HEK293 (cell line): Measurements from ENCODE around the gene GSTM1.

Experiments
- KLF7 ChIP-seq: fragments of 450-650 bp; formaldehyde crosslinking; IDR thresholded peaks from 2 replicates; pipeline ENCODE4 v1.5.1; 2016; ENCODE audit warnings: missing biosample characterization, missing genetic modification characterization, borderline replicate concordance
- MYNN ChIP-seq: fragments of 450-650 bp; formaldehyde crosslinking; IDR thresholded peaks from 2 replicates; pipeline ENCODE4 v1.5.1; 2016; ENCODE audit warnings: missing biosample characterization, missing genetic modification characterization, borderline replicate concordance
- SP3 ChIP-seq: fragments of 450-650 bp; formaldehyde crosslinking; IDR thresholded peaks from 2 replicates; pipeline ENCODE4 v1.5.1; 2016; ENCODE audit warnings: missing biosample characterization, missing genetic modification characterization
- YY1 ChIP-seq: fragments of 450-650 bp; formaldehyde crosslinking; IDR thresholded peaks from 2 replicates; pipeline ENCODE4 v1.5.1; 2018; ENCODE audit warnings: missing biosample characterization, missing genetic modification characterization
- ZBTB26 ChIP-seq: fragments of 450-650 bp; formaldehyde crosslinking; optimal IDR thresholded peaks from 2 replicates; pipeline ENCODE3; 2016; ENCODE audit warnings: missing biosample characterization, mild to moderate bottlenecking, missing genetic modification characterization
- ZNF391 ChIP-seq: fragments of 450-650 bp; formaldehyde crosslinking; IDR thresholded peaks from 2 replicates; pipeline ENCODE4 v1.5.1; 2016; ENCODE audit warnings: low read depth, missing biosample characterization, missing genetic modification characterization, borderline replicate concordance
- ZNF561 ChIP-seq: fragments of 450-650 bp; IDR thresholded peaks from 2 replicates; pipeline ENCODE4 v1.5.1; 2018; ENCODE audit warnings: missing biosample characterization, missing genetic modification characterization, borderline replicate concordance
- ZNF571 ChIP-seq: fragments of 450-650 bp; formaldehyde crosslinking; IDR thresholded peaks from 2 replicates; pipeline ENCODE4 v1.5.0; 2017; ENCODE audit warnings: missing biosample characterization, missing genetic modification characterization
- TF ChIP-seq, protein P1 (sequence below): fragments of 450-650 bp; formaldehyde crosslinking; IDR thresholded peaks from 2 replicates; pipeline ENCODE4 v1.5.1; 2016; ENCODE audit warnings: missing biosample characterization, missing genetic modification characterization
- TF ChIP-seq, protein P2 (sequence below): fragments of 450-650 bp; formaldehyde crosslinking; IDR thresholded peaks from 2 replicates; pipeline ENCODE4 v1.5.1; 2016; ENCODE audit warnings: missing biosample characterization, missing genetic modification characterization
- TF ChIP-seq, protein P3 (sequence below): fragments of 450-650 bp; formaldehyde crosslinking; IDR thresholded peaks from 2 replicates; pipeline ENCODE4 v1.5.1; 2016; ENCODE audit warnings: missing biosample characterization, missing genetic modification characterization
- TF ChIP-seq, protein P4 (sequence below): sonication (generic); formaldehyde crosslinking; IDR thresholded peaks from 2 replicates; pipeline ENCODE4 v1.8.1; 2022; ENCODE audit warnings: mild to moderate bottlenecking, moderate library complexity, missing genetic modification reagents

DNA sequence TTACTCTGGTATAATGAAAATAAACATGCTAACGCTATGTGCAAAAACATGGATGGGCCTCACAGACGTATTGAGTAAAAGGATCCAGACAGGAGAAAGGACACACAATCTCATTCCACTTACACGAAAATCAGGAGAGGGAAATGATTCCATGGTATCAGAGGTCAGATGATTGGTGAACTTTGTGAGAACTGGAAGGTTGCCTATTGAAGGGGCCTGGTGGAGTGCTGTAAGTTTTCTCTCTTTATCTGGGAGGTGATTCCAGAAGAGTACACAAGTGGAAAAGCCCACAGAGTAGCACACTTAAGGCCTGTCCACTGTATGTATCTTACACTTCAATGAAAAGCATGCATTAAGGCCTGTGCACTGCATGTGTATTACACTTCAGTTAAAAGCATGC is 10.2 kb upstream of the GSTM1 start:
- TF ChIP-seq, protein P1, sequence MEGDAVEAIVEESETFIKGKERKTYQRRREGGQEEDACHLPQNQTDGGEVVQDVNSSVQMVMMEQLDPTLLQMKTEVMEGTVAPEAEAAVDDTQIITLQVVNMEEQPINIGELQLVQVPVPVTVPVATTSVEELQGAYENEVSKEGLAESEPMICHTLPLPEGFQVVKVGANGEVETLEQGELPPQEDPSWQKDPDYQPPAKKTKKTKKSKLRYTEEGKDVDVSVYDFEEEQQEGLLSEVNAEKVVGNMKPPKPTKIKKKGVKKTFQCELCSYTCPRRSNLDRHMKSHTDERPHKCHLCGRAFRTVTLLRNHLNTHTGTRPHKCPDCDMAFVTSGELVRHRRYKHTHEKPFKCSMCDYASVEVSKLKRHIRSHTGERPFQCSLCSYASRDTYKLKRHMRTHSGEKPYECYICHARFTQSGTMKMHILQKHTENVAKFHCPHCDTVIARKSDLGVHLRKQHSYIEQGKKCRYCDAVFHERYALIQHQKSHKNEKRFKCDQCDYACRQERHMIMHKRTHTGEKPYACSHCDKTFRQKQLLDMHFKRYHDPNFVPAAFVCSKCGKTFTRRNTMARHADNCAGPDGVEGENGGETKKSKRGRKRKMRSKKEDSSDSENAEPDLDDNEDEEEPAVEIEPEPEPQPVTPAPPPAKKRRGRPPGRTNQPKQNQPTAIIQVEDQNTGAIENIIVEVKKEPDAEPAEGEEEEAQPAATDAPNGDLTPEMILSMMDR, result no peak
- TF ChIP-seq SP3 (tag by site-specific recombination) (no peak), ZBTB26 (tag by site-specific recombination) (no peak), KLF7 (no peak), ZNF561 (tag by site-specific recombination) (no peak), YY1 (tag by site-specific recombination) (no peak), ZNF571 (no peak), MYNN (tag by site-specific recombination) (no peak), ZNF391 (no peak)
- TF ChIP-seq, protein P2, sequence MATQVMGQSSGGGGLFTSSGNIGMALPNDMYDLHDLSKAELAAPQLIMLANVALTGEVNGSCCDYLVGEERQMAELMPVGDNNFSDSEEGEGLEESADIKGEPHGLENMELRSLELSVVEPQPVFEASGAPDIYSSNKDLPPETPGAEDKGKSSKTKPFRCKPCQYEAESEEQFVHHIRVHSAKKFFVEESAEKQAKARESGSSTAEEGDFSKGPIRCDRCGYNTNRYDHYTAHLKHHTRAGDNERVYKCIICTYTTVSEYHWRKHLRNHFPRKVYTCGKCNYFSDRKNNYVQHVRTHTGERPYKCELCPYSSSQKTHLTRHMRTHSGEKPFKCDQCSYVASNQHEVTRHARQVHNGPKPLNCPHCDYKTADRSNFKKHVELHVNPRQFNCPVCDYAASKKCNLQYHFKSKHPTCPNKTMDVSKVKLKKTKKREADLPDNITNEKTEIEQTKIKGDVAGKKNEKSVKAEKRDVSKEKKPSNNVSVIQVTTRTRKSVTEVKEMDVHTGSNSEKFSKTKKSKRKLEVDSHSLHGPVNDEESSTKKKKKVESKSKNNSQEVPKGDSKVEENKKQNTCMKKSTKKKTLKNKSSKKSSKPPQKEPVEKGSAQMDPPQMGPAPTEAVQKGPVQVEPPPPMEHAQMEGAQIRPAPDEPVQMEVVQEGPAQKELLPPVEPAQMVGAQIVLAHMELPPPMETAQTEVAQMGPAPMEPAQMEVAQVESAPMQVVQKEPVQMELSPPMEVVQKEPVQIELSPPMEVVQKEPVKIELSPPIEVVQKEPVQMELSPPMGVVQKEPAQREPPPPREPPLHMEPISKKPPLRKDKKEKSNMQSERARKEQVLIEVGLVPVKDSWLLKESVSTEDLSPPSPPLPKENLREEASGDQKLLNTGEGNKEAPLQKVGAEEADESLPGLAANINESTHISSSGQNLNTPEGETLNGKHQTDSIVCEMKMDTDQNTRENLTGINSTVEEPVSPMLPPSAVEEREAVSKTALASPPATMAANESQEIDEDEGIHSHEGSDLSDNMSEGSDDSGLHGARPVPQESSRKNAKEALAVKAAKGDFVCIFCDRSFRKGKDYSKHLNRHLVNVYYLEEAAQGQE (tag by site-specific recombination), result no peak
- TF ChIP-seq, protein P3, sequence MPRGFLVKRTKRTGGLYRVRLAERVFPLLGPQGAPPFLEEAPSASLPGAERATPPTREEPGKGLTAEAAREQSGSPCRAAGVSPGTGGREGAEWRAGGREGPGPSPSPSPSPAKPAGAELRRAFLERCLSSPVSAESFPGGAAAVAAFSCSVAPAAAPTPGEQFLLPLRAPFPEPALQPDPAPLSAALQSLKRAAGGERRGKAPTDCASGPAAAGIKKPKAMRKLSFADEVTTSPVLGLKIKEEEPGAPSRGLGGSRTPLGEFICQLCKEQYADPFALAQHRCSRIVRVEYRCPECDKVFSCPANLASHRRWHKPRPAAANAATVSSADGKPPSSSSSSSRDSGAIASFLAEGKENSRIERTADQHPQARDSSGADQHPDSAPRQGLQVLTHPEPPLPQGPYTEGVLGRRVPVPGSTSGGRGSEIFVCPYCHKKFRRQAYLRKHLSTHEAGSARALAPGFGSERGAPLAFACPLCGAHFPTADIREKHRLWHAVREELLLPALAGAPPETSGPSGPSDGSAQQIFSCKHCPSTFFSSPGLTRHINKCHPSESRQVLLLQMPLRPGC (tag by site-specific recombination), result no peak
- TF ChIP-seq, protein P4, sequence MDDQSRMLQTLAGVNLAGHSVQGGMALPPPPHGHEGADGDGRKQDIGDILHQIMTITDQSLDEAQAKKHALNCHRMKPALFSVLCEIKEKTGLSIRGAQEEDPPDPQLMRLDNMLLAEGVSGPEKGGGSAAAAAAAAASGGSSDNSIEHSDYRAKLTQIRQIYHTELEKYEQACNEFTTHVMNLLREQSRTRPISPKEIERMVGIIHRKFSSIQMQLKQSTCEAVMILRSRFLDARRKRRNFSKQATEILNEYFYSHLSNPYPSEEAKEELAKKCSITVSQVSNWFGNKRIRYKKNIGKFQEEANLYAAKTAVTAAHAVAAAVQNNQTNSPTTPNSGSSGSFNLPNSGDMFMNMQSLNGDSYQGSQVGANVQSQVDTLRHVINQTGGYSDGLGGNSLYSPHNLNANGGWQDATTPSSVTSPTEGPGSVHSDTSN (CRISPR knock-in tag), result no peak
